SW480 (cell line): ENCODE data around the gene UROS.

Source experiments
- DNase-seq: peaks from one replicate; pipeline ENCODE4 v3.0.0-alpha.2; 2016; ENCODE audit warnings: low spot score

Gene UROS

DNA sequence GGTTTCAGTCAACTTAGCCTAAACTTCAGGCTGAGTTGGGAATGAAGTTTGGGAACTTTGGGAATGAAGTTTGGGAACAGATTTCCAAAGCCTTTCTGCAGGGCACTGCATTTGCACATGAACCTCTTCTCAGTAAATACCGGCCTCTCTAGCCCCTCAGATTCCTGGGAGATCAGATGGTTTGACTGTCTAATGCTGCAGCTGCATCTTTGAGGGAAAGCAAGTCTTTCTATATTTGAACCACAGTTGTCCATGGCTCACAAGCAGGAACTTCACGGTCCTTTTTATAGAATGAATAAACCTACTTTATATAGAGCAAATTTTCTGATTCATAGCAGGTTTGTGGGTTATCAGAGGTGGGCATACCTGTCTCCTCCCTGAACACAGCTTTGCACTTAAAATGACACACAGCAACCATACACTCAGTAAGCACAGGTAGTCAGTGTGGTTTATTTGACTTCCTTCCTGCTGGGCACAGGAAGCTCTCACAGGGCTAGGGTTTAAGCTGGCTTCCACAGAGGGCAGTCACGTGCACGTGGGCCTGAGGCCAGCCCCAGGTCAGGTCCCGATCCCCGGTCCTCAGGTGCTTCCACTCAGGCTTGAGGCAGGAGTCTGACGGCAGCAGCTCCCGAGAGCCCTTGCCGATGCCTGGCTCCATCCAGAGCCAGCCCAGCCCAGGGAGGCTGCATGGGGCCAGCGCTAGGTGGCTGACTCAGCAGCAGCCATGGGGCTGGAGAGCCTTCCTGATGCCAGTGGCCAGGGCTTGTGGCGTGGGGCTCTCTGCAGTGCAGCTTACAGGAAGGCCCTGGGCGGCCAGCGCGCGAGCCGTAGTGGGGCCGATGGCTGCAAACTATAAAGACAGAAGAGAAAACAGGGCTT lies 34.7 kb downstream of the UROS start:
- DNase-seq, result no peak

DNA sequence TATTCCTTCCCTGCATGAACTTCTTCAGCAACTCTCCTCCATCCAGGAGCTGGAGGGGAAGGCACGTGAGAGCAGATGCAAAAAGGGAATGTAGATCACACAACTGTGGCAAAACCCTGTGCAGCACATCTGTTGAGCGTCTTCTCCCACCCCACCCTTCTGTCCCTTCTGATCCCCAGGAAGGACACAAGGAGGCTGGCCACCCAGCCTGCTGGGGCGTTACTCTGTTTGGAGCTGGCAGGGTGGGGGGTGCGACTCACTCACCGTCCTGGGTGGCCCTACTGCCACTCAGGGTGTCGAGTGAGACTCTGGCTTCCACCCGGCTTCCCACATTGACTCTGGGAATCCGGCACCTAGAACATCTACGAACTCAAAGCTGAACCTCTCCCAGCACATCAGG lies 37.3 kb downstream of the UROS start:
- DNase-seq, result no peak

GRCh38 chr10:125783957-125784356 lies 39.1 kb downstream of the UROS start:
- no peak for DNase-seq

DNA sequence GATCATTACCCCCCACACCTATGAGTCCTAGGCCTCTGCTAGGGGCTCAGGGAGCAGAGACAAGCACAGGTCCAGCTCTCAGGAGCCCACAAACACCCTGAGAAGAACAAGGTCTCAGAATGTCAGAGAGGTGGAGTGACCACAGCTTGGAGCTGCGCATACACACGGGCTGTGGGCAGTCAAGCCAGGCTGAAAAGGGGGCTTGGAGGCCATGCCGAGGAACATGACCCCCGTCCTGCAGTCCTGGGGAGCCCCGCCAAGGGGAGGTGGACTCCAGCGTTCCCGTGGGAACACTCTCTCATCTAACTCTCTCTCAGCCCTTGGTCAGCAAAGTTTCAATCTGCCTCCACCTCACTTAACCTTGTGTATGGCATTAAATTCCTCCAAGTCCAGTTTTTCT lies 39.6 kb downstream of the UROS start:
- DNase-seq, result no peak

DNA sequence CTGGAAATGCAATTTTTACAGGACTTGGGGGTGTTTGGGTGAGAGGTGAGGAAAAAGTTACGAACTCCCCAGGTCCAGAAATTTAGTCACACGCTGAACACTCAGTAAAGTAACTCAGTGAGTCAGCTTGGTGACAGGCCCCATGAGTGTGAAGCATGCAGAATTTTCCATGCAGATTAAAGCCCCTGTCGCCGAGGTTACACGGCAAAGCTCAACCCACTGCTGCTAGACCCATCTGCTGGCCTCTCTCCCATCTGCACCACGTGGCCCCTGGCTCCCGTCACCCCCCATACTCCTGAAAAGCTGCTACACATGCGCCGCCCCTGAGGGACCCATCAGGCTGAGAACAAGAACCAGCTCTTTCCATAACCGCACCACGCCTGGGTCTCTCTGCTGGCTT lies 40.4 kb downstream of the UROS start:
- DNase-seq, result no peak

DNA sequence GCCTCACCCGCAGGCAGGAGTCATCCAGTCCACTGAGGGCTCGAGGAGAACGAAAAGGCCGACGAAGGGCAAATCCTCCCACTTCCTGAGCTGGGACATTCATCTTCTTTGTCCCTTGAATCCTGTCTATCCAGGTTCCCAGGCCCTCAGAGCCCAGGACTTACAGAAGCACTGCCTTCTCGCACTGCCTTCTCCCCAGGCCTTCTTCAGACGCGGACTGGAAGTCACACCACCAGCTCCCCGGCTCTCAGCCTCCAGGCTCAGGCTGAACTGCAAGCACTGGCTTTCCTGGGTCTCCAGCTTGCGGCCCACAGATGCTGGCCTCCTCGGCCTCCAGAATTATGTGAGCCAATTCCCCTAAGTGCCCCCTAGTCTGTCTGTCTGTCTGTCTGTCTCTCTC lies 41.0 kb downstream of the UROS start:
- no peak for DNase-seq

- no peak for DNase-seq
Observed at GRCh38 chr10:125781374-125781773, 41.7 kb downstream of the UROS start.

DNA sequence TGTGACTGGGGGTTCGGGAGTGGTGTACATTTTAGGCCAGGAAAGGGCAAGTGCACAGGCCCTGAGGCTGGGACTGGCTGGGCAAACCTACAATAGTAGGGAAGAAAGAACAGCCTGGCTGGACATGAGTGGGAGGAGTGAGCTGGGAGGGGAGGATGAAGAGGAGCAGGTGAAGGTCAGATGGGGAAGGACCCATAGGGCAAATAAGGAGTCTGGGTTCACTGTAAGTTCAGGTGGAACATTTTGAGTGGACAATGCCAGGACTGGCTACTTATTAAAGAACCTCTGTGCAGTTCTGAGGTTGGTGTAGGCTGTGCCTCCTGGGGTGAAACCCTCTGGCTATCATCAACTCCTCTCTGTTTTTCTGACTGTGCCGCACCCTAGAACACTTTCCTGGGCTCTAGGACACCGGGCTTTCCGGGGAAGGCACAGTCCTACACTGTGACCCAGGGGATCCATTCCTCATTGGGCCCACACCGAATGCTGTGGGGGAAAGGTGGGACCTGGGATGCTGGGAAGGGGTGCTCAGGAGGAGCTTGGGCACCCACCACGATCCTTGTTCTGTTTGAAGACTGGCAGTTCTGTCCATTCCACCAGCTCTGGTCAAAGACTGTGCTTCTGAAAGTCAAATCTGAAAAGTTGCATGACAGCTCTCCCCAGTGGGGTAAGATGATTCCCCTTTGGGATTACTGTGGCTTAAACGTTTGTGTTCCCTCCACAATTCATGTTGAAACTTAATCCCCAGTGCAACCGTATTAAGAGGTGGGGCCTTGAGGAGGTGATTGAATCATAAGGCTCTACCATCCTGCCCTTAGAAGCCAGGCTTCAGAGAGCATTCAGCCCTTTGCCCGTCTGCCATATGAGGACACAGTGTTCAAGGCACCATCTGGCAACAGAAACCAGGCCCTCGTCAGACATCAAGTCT lies 43.4 kb downstream of the UROS start:
- DNase-seq, result no peak

DNA sequence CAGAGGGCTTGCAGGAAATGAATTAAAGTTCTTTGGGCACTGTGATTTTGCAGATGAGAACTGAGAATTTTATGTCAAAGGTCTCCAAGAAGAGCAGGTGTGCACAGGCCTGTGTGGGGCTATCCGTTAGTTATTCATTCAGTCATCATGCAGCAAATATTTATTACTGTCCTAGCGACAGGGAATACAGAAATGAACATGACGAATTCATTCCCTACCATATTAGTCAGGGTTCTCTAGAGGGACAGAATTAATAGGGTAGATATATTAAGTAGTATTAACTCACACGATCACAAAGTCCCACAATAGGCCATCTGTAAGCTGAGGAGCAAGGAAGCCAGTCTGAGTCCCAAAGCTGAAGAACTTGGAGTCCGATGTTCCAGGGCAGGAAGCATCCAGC lies 44.5 kb downstream of the UROS start:
- DNase-seq, result no peak

DNA sequence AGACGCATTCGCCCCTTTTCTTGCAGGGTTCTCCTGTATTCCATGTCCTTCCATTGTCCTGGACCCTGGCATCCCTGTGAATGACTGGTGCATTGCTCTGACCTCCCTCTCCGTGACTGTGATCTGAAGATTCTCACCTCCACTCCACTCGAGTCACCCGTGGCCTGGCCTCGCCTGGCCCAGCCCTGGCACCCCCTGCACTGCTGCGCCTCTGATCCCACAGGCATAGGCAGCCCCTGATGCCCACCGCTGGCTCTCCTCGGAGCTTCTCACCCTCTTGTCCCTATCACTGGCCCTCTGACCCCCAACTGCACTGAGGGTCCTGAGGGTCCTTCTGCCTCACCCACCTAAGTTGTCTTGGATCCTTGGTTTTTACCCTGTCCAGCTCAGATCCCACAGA lies 45.3 kb downstream of the UROS start:
- no peak for DNase-seq

DNA sequence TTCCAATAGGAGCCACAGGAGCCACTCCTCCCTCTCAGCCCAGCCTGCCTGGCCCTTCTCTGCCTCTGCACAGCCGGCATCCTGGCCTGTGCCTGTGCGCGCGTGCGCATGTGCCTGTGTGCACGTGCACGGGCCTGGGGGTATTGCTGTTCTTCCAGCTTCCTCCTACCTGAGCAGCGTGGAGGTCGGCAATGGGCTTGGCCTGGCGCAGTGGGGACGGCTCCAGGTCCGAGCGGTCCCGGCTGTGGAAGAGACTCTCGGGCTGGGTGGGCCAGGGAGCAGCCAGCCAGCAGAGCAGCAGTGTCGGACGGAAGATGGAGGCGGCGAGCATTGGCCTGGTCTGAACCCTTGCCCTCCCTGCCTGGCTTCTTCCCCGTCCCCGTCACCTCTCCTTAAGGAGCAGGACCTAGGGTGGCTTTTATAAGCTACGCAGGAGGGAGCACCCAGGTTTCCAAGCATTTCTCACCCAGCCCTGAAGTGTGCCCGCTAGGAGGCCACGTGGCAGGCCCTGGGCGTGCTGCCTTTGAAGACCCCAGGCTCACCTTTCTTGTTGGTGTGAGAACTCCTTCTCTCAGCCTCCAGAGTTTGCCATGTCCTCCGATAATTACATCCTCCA lies 47.5 kb downstream of the UROS start, which contains the start of gene MMP21:
TSS of gene MMP21 (minus strand) at position 331 of the 616 bp plus-strand sequence. CDS start at position 331, 0 bp downstream.
- no peak for DNase-seq

DNA sequence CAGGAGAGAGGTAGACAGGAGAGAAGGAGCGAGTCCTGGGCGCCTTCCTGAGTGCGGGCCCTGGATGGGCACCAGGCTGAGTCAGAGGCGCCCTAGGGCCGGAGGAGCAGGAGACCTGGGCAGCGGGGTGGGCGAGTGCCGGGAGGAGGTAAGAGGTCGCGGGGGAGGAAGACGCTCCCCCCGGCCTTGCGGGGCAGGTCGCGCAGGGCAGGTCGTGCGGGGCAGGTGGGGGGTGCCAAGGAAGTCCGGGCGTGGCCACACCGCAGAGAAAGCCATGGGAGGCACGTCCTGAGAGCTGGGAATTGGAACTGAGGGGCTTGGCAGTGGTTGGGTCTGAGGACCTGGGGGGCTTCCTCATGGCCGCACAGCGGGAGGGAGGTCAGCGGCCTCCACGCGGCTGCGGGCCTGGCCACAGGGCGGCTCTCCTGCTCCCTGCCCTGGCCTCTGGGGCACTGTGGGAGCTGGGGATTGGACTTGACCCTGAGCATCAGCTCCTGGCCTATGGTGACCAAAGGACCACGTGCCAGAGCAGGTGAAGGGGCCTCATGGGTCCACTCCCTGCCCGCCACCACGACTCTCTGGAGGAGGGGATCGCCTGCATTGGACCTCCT lies 48.4 kb downstream of the UROS start:
- no peak for DNase-seq

GRCh38 chr10:125773687-125774543 lies 49.1 kb downstream of the UROS start:
- DNase-seq, result no peak

DNA sequence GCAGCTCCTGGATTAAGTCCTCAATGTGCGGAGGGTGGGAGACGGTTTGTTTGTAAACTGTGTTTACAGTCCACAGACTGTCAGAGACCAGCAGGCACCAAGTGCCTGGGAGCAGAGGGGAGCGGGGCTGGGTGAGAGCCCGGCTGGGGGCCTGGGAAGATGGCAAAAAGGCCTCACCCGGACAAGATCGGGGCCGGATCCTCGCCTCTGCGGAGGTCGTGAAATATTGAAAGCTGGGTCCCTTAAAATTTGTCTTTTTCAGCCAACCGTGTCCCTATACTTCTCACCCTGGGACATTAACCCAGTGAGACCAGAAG lies 50.2 kb downstream of the UROS start:
- no peak for DNase-seq

- DNase-seq, result no peak
Observed at GRCh38 chr10:125772112-125772863, 50.8 kb downstream of the UROS start.

DNA sequence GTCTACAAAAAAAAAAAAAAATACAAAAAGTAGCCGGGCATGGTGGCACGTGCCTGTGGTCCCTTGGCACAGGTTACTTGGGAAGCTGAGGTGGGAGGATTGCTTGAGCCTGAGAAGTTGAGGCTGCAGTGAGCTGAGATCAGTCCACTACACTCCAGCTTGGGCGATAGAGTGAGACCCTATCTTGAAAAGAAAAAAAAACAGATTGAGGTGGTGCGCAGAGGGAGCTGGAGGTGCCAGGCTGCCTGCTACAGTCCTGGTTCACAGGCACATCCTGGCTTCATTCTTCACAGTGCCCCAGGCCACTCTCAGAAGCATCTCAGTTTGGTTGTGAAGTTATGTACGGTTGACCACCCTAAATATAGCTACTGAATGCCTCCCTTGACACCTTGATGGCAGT lies 52.2 kb downstream of the UROS start:
- no peak for DNase-seq

- DNase-seq, result no peak
Observed at GRCh38 chr10:125769175-125769574, 53.9 kb downstream of the UROS start.

DNA sequence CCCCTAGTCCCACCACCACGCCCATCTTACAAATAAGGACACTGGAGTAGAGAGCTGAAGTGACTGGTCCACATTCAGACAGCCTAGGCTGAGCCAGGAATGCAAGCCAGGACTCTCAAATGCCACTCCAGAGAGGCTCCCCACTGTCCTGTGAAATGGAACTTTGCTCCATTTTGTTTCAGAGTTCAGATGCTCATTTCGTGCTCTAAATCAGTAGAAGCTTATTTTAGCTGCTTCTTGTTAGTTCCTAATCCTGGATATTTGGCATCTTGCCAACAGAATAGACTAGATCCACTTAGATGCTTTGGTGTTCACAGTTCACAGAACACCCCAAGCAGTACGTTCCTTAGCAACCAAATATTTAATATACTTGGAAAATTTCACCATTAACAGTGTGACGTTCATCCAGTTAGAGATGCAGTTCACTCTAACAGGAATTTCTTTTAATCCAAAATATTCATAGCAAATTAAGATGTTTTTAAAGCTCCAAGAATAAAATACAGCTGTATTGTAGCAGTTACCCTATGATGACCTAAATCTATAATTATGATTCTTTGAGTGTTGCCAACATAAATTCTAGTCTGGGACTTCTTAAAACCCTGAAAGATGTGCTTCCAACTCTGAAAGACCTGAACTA lies 54.7 kb downstream of the UROS start:
- no peak for DNase-seq

GRCh38 chr10:125766511-125766910 lies 56.5 kb downstream of the UROS start:
- DNase-seq, result no peak

DNA sequence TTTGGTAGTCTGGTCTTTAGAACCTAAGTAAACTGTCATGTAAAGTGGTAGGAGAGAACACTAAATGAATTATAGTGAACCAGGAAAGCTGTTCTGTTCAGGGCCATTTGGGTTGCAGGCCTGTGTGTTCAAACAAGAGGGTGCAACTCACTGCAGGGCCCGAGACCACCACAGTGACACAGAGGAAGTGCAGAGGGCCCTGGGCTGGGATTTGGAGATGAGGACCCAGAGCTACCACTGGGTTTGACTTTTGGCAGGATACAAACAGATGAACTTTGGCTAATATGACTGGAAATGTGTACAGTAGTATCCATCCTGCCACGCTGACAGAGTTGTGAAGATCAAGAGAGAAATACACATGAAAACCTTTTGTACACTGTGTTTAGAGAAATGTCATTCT lies 57.2 kb downstream of the UROS start:
- DNase-seq, result no peak
